ENCODE measurements around the gene NNMT. TPM values are rescaled to one million over a fixed set of nuclear protein-coding genes. Genes with fewer than 3 reads are reported as not detected.

NNMT gene
- total RNA-seq, 1 experiment from 2014 or later = not detected

DNA sequence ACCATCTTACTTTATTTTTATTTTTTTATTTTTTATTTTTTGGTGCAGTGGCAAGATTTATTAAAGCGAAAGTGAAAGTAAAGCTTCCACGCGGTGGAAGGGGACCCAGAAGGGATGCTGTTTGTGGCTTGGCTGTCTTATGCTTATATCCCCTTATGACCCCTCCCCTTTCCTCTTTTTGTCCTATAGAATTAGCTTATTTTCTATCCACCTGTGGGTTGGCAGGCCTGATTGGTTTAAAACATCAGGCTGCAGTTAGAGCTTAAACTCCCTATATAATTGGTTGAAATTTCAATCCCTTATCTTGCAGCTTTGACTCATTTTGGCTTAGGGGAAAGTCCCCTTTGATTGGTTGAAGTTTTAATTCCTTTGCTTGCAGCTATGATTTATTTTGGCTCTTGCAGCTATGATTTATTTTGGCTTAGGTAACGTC, 50.5 kb downstream of the NNMT start:
- Histone ChIP-seq H3K27me3 (ENCODE audit: insufficient read depth, low read length) (no peaks in the 10 kb centered on the region), H3K36me3 (ENCODE audit: control insufficient read depth in 1 of 2, insufficient read depth in 2 of 2, low read length in 2 of 2) (no peaks in the 10 kb centered on the region), H4K20me1 (ENCODE audit: insufficient read depth) (no peaks in the 10 kb centered on the region; the same call in 1 of the 2 replicates), H2AFZ (ENCODE audit: low read depth, low read length, poor library complexity, severe bottlenecking) (peak overlapping the region; percentile 16), H3K4me2 (ENCODE audit: low read length) (peak overlapping the region; percentile 25; the same call in 1 of the 2 replicates), H3K79me2 (ENCODE audit: insufficient read depth, low read length) (no peaks in the 10 kb centered on the region), H3K4me1 (ENCODE audit: control insufficient read depth in 1 of 2, insufficient read depth in 2 of 2, low read length in 2 of 2) (no peaks in the 10 kb centered on the region), H3K9me2 (ENCODE audit: insufficient read depth) (peaks cover 4% of the 10 kb centered on the region; the same call in 1 of the 2 replicates), H3K4me3 (replicated peaks in 1 of 2; ENCODE audit: low read depth in 1 of 2, low read length in 2 of 2) (no peak overlapping the region), H3K9me3 (ENCODE audit: control insufficient read depth in 1 of 2, insufficient read depth in 1 of 2, low read depth in 1 of 2, low read length in 2 of 2) (no peaks in the 10 kb centered on the region), H3K27ac (ENCODE audit: low read depth, low read length) (no peak overlapping the region), H3K9ac (ENCODE audit: low read length) (no peak overlapping the region)
- CTCF ChIA-PET = interaction anchor here (1.6 kb wide), 1 partner anchor 109 kb away, joined by 3 read pairs; no protein-coding TSS in a partner anchor
- POLR2A ChIA-PET = no interaction called here
- intact Hi-C loops (cut with micrococcal nuclease) = loop anchor here (5.0 to 10.0 kb wide), 4 partner anchors 51 to 1928 kb away; no protein-coding TSS in a partner anchor
- TF ChIP-seq SRF (IDR thresholded peaks at IDR 0.05; ENCODE audit: low read depth) (no peak), SP1 (IDR thresholded peaks at IDR 0.05; ENCODE audit: low read depth) (no peak), CBX3 (IDR thresholded peaks at IDR 0.05; ENCODE audit: low read depth) (no peak), CEBPB (IDR thresholded peaks at IDR 0.05; ENCODE audit: low read depth) (no peak), TCF7L2 (IDR thresholded peaks at IDR 0.05; ENCODE audit: borderline replicate concordance, extremely low read depth, insufficient read depth, insufficient read length) (no peak), RAD21 (IDR thresholded peaks at IDR 0.05; ENCODE audit: low read depth) (no peak), POLR2AphosphoS5 (IDR thresholded peaks at IDR 0.05; ENCODE audit: low read depth, low read length) (no peak), YY1 (IDR thresholded peaks at IDR 0.05; ENCODE audit: extremely low read depth, insufficient replicate concordance, low read depth, low read length) (no peak), EZH2phosphoT487 (IDR thresholded peaks at IDR 0.05; ENCODE audit: borderline replicate concordance) (no peak), SIN3A (IDR thresholded peaks at IDR 0.05; ENCODE audit: low read depth) (no peak), ZNF274 (IDR thresholded peaks at IDR 0.05; ENCODE audit: low read depth, low read length) (no peak), JUND (IDR thresholded peaks at IDR 0.05) (no peak), ZFX (IDR thresholded peaks at IDR 0.05) (no peak)
- TF ChIP-seq, protein P1, sequence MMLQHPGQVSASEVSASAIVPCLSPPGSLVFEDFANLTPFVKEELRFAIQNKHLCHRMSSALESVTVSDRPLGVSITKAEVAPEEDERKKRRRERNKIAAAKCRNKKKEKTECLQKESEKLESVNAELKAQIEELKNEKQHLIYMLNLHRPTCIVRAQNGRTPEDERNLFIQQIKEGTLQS (IDR thresholded peaks at IDR 0.05) = no peak
- BruUV-seq (replicated peaks) = no TSS peak
- no peak for DNase-seq (ENCODE audit: low read depth, low spot score)
- RAD21 ChIA-PET (ENCODE audit: low non-redundant PET in 1 of 2, low total read pairs in 2 of 2, uncharacterized antibody in 2 of 2, unreplicated experiment in 2 of 2) = no interaction called here
- ATAC-seq = no peak

All from HCT116 (cell line).